Measurements from ENCODE around the gene DGLUCY.

- TF ChIP-seq POLR2AphosphoS5 (IDR thresholded peaks at IDR 0.05; ENCODE audit: low read depth, low read length), result no peak
- TF ChIP-seq EGR1 (IDR thresholded peaks at IDR 0.05; ENCODE audit: borderline replicate concordance, low read depth, low read length), result no peak
- no peak for TF ChIP-seq CTCF (IDR thresholded peaks at IDR 0.05; ENCODE audit: control extremely low read depth in 1 of 3, insufficient read depth in 1 of 3, low read depth in 1 of 3, low read length in 3 of 3)
- no peak for TF ChIP-seq ATF2 (IDR thresholded peaks at IDR 0.05; ENCODE audit: low read length)
- TF ChIP-seq NRF1 (IDR thresholded peaks at IDR 0.05; ENCODE audit: low read depth, low read length), result no peak
- TF ChIP-seq ZNF274 (IDR thresholded peaks at IDR 0.05; ENCODE audit: borderline replicate concordance, extremely low read depth, low read length), result no peak
- no peak for TF ChIP-seq TCF12 (IDR thresholded peaks at IDR 0.05; ENCODE audit: low read depth, low read length)
- TF ChIP-seq ATF3 (IDR thresholded peaks at IDR 0.05; ENCODE audit: insufficient read depth, low read depth, low read length), result no peak
- no peak for TF ChIP-seq POLR2A (IDR thresholded peaks at IDR 0.05; ENCODE audit: control extremely low read depth in 1 of 2, low read depth in 2 of 2, low read length in 2 of 2)
- TF ChIP-seq NANOG (IDR thresholded peaks at IDR 0.05; ENCODE audit: insufficient read depth, low read depth, low read length, poor library complexity, severe bottlenecking), result no peak
- no peak for TF ChIP-seq TAF1 (IDR thresholded peaks at IDR 0.05; ENCODE audit: low read depth, low read length)
- TF ChIP-seq BACH1 (IDR thresholded peaks at IDR 0.05; ENCODE audit: low read length), result no peak
- TF ChIP-seq YY1 (IDR thresholded peaks at IDR 0.05; ENCODE audit: low read depth, low read length), result no peak
- no peak for TF ChIP-seq SRF (IDR thresholded peaks at IDR 0.05; ENCODE audit: low read depth, low read length)
Measured at GRCh38 chr14:91205459-91205858, 91.6 kb downstream of the DGLUCY start.
